HepG2 (cell line): ENCODE measurements around the gene FGGY. TPM values are rescaled to one million over a fixed set of nuclear protein-coding genes. Genes with fewer than 3 reads are reported as not detected.
A peak's percentile ranks its signal among the peaks of the same experiment; 100 is the strongest.

Experiments used
- FOXC1 ChIP-seq: sonication (generic); formaldehyde crosslinking; IDR thresholded peaks from 2 replicates; pipeline ENCODE4 v1.8.0; 2022; ENCODE audit warnings: mild to moderate bottlenecking, missing genetic modification reagents, borderline replicate concordance
- GMEB2 ChIP-seq: IDR thresholded peaks from 2 replicates; pipeline ENCODE4 v1.6.1; 2016; ENCODE audit warnings: missing biosample characterization, missing genetic modification reagents, low read depth
- HOXA9 ChIP-seq: sonication (generic); formaldehyde crosslinking; IDR thresholded peaks from 2 replicates; pipeline ENCODE4 v1.8.1; 2022; ENCODE audit warnings: missing genetic modification reagents, mild to moderate bottlenecking, moderate library complexity, borderline replicate concordance
- KDM4B ChIP-seq: sonication (generic); formaldehyde crosslinking; IDR thresholded peaks from 2 replicates; pipeline ENCODE4 v1.4.0; 2020; ENCODE audit warnings: missing genetic modification reagents
- MYNN ChIP-seq: sonication (generic); formaldehyde crosslinking; IDR thresholded peaks from 2 replicates; pipeline ENCODE4 v1.4.0; 2020; ENCODE audit warnings: mild to moderate bottlenecking, low read depth, missing genetic modification reagents
- TBP ChIP-seq: sonication (generic); formaldehyde crosslinking; IDR thresholded peaks from 2 replicates; pipeline ENCODE4 v1.5.0; 2020; ENCODE audit warnings: missing genetic modification reagents
- ZBED4 ChIP-seq: sonication (generic); formaldehyde crosslinking; IDR thresholded peaks from 2 replicates; pipeline ENCODE4 v1.4.0; 2020; ENCODE audit warnings: missing genetic modification reagents, borderline replicate concordance
- ZMAT3 ChIP-seq: sonication (generic); formaldehyde crosslinking; conservative IDR thresholded peaks from 2 replicates; pipeline ENCODE4 v1.7.0; 2021; ENCODE audit warnings: missing genetic modification reagents
- ZMAT5 ChIP-seq: sonication (generic); formaldehyde crosslinking; IDR thresholded peaks from 2 replicates; pipeline ENCODE4 v1.5.0; 2020; ENCODE audit warnings: mild to moderate bottlenecking, low read depth, missing genetic modification reagents, borderline replicate concordance
- ZNF296 ChIP-seq: sonication (generic); formaldehyde crosslinking; conservative IDR thresholded peaks from 2 replicates; pipeline ENCODE4 v1.5.0; 2020; ENCODE audit warnings: mild to moderate bottlenecking, missing genetic modification reagents
- ZNF407 ChIP-seq: sonication (generic); formaldehyde crosslinking; IDR thresholded peaks from one replicate; pipeline ENCODE4 v1.5.1; 2020; ENCODE audit warnings: mild to moderate bottlenecking, missing genetic modification reagents; ENCODE audit errors: not compliant biosample characterization
- ZNF430 ChIP-seq: sonication (generic); formaldehyde crosslinking; IDR thresholded peaks from 2 replicates; pipeline ENCODE4 v1.9.0; 2021; ENCODE audit warnings: mild to moderate bottlenecking, missing genetic modification reagents
- ZNF451 ChIP-seq: sonication (generic); formaldehyde crosslinking; IDR thresholded peaks from 2 replicates; pipeline ENCODE4 v1.5.0; 2020; ENCODE audit warnings: mild to moderate bottlenecking, missing genetic modification reagents
- ZNF7 ChIP-seq: IDR thresholded peaks from 2 replicates; pipeline ENCODE4 v1.6.1; 2016; ENCODE audit warnings: missing biosample characterization, missing genetic modification reagents
- polyA plus RNA-seq, 8 experiments: library from polyadenylated mRNA; depleted of rRNA in 3 of 8; stranded (reverse) in 7 of 8; unstranded in 1 of 8; fragments of >200 nt; fragmentation: Illumina TruSeq in 4 of 8; extraction: Trizol in 4 of 8; gene quantifications; 2 replicates each; pipeline versions ENCODE4 v1.2.1 to v1.2.3, GENCODE V29; 2011 to 2016; ENCODE audit warnings: low read depth in 4 of 8, missing spikeins in 1 of 8, mixed read lengths in 1 of 8; ENCODE audit not compliant: insufficient read depth in 1 of 8
- total RNA-seq, 5 experiments: library from RNA; depleted of rRNA; stranded (reverse); fragments of >200 nt; fragmentation: Illumina TruSeq; extraction: Trizol; gene quantifications; 2 replicates each; pipeline ENCODE4 v1.2.3, GENCODE V29; 2016; ENCODE audit warnings: low read depth in 1 of 5

FGGY gene
- total and polyA plus RNA-seq, 2 of the 13 experiments (the other 11 are each of a cell fraction or from before 2014, with no cell fraction given): 15.7 to 27.5 TPM

GRCh38 chr1:59556802-59557548, 260.1 kb downstream of the FGGY start (continued):
- no peak for TF ChIP-seq MYNN (CRISPR knock-in tag)
- no peak for TF ChIP-seq GMEB2
- no peak for TF ChIP-seq FOXC1 (CRISPR knock-in tag)
- peak; percentile 61; the same call in 1 of the 2 replicates for TF ChIP-seq KDM4B (CRISPR knock-in tag)
- no peak for TF ChIP-seq TBP
- TF ChIP-seq HOXA9 (CRISPR knock-in tag): no peak
- TF ChIP-seq ZNF451 (CRISPR knock-in tag): no peak
- no peak for TF ChIP-seq ZNF407 (CRISPR knock-in tag)
- TF ChIP-seq ZNF7 (CRISPR knock-in tag): no peak
- no peak for TF ChIP-seq ZMAT3 (CRISPR knock-in tag)
- TF ChIP-seq ZMAT5 (CRISPR knock-in tag): no peak
- TF ChIP-seq ZNF430 (CRISPR knock-in tag): peak; percentile 47
- no peak for TF ChIP-seq ZBED4
- no peak for TF ChIP-seq ZNF296
